ENCODE results near the gene PLXNA2. TPM values are rescaled to one million over a fixed set of nuclear protein-coding genes. Genes with fewer than 3 reads are reported as not detected.

Gene PLXNA2
- total and polyA plus RNA-seq, 2 of the 8 experiments (the other 6 are each of a cell fraction or from before 2014, with no cell fraction given), result 0.33 to 1.5 TPM

DNA sequence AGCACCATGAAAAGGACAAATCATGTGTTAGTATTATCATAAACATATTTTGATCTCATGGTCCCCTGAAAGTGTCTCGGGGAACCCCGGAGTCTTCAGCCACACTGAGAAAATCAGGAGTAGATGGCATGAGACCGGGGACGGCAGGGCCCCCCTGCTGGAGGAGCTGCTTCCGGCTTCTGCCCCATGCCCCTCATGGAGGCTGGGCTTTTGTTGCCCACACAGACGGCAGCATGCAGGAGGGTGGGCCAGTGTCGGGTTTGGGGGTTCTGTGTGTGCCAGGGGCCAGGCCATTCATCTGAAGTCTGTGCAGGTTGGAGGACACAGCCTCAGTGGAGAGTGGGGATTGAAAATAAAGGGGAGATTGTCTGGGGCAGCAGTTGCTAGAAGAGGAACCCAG lies 258.2 kb downstream of the PLXNA2 start:
- 77% methylated on average over 7 of the region's 7 CpGs; no CpG with 5 or more reads in 1 of the 2 experiments for WGBS, 2 experiments (ENCODE audit: extremely low coverage in 1 of 2, insufficient coverage in 1 of 2, insufficient read length in 1 of 2, insufficient replicate concordance in 2 of 2, low coverage in 1 of 2, low lambda C conversion rate in 2 of 2, missing lambda C conversion rate in 1 of 2)
- no peak overlapping the region for H3K23ac ChIP-seq (ENCODE audit: insufficient read length)
- H2BK12ac ChIP-seq (ENCODE audit: low read depth, low read length), result no peak overlapping the region
- H3K4me3 ChIP-seq (ENCODE audit: extremely low read depth in 1 of 4, insufficient read depth in 2 of 4, low read depth in 3 of 4, low read length in 4 of 4), result no peak overlapping the region
- no peak overlapping the region for H4K8ac ChIP-seq (ENCODE audit: extremely low read depth, insufficient read depth, low read length)
- no peaks in the 10 kb centered on the region for H3K23me2 ChIP-seq (ENCODE audit: low read depth, low read length)
- H3K14ac ChIP-seq (ENCODE audit: insufficient read length), result no peak overlapping the region
- TF ChIP-seq EP300 (IDR thresholded peaks at IDR 0.05; ENCODE audit: borderline replicate concordance in 1 of 2, low read depth in 2 of 2, low read length in 2 of 2), result no peak
- no peaks in the 10 kb centered on the region for H3K79me2 ChIP-seq (ENCODE audit: control insufficient read depth in 1 of 2, insufficient read depth in 2 of 2, low read length in 2 of 2)
- no peaks in the 10 kb centered on the region for H3K4me1 ChIP-seq (replicated peaks in 1 of 4; ENCODE audit: control insufficient read depth in 3 of 4, insufficient read depth in 4 of 4, low read length in 3 of 4)
- POLR2A ChIA-PET (ENCODE audit: partially characterized antibody), result no interaction called here
- no peak overlapping the region for H3K4ac ChIP-seq (replicated peaks; ENCODE audit: insufficient read length, low read depth, low read length)
- H4K5ac ChIP-seq (ENCODE audit: insufficient read length, low read depth, low read length), result no peak overlapping the region
- H3K36me3 ChIP-seq (ENCODE audit: control insufficient read depth in 2 of 4, insufficient read depth in 4 of 4, low read length in 3 of 4), result no peaks in the 10 kb centered on the region
- H3K18ac ChIP-seq (ENCODE audit: extremely low read depth, low read length), result no peak overlapping the region
- H3K79me1 ChIP-seq (ENCODE audit: low read depth, low read length), result no peaks in the 10 kb centered on the region; the same call in 1 of the 2 replicates
- FAIRE-seq (no peak), DNase-seq (ENCODE audit: low read depth in 1 of 2, low spot score in 2 of 2) (no peak)
- H2BK120ac ChIP-seq (replicated peaks; ENCODE audit: low read depth, low read length), result no peak overlapping the region
- H2BK5ac ChIP-seq (ENCODE audit: low read depth, low read length), result no peak overlapping the region
- H3K9ac ChIP-seq (replicated peaks in 1 of 4; ENCODE audit: extremely low read depth in 1 of 4, low read depth in 3 of 4, low read length in 3 of 4), result no peak overlapping the region
- no peaks in the 10 kb centered on the region for H3K27me3 ChIP-seq (replicated peaks in 1 of 4; ENCODE audit: control insufficient read depth in 3 of 4, extremely low read depth in 1 of 4, insufficient read depth in 3 of 4, low read length in 3 of 4)
- H3K27ac ChIP-seq (ENCODE audit: low read depth, low read length), result no peak overlapping the region
- no peak overlapping the region for H3K56ac ChIP-seq (replicated peaks; ENCODE audit: insufficient read length, low read depth, low read length)
- no peak overlapping the region for H4K91ac ChIP-seq (replicated peaks; ENCODE audit: insufficient read length, low read length)
- no peaks in the 10 kb centered on the region for H4K20me1 ChIP-seq (replicated peaks in 1 of 2; ENCODE audit: control insufficient read depth in 1 of 2, insufficient read depth in 2 of 2, low read length in 2 of 2)
- no peak overlapping the region for H2BK20ac ChIP-seq (ENCODE audit: low read length)
- no peaks in the 10 kb centered on the region for H3K9me3 ChIP-seq (ENCODE audit: insufficient read depth in 2 of 2, low read depth in 1 of 2, low read length in 1 of 2)
- CTCF ChIA-PET (ENCODE audit: partially characterized antibody), result interaction anchor here (0.5 to 2.0 kb wide), 10 partner anchors 10 to 1241 kb away, joined by 3 to 8 read pairs (median 4); no protein-coding TSS in a partner anchor
- H2AFZ ChIP-seq (ENCODE audit: low read length), result no peak overlapping the region
- no peak overlapping the region for H2BK15ac ChIP-seq (ENCODE audit: low read length)
- H3K4me2 ChIP-seq (ENCODE audit: insufficient read depth in 1 of 2, low read depth in 2 of 2, low read length in 2 of 2), result no peak overlapping the region
- no peak overlapping the region for H2AK5ac ChIP-seq (ENCODE audit: low read depth, low read length)
